WTC11 (cell line): ENCODE results near the gene LETM1. TPM values are rescaled to one million over a fixed set of nuclear protein-coding genes. Genes with fewer than 3 reads are reported as not detected.

Source experiments
- ATAC-seq: fragments of 200-7000 bp; cut with Tn5 transposase; 2 replicates; pipeline ENCODE4 v1.10.0; 2021; ENCODE audit warnings: mild to moderate bottlenecking, moderate library complexity
- CTCF ChIA-PET: fragments of 300-600 bp; sonication (Branson Sonifier 250); formaldehyde crosslinking; loops from one replicate; lab custom pipeline; 2021; ENCODE audit warnings: antibody characterized with exemption; lab: Charles Lee
- POLR2A ChIA-PET: fragments of 350-600 bp; sonication (Branson Sonifier 250); formaldehyde crosslinking; loops from one replicate; lab custom pipeline; 2021; ENCODE audit warnings: antibody characterized with exemption; lab: Charles Lee
- DNase-seq: peaks from one replicate; pipeline ENCODE4 v3.0.0; 2021; ENCODE audit warnings: low spot score
- H3K27ac Mint-ChIP-seq: 2 replicates; pipeline ENCODE4 v1.8.0; 2021; ENCODE audit warnings: mixed read lengths
- H3K27me3 Mint-ChIP-seq: 2 replicates; pipeline ENCODE4 v1.8.0; 2021; ENCODE audit warnings: low read depth, mild to moderate bottlenecking, moderate library complexity, mixed read lengths
- H3K36me3 Mint-ChIP-seq: 2 replicates; pipeline ENCODE4 v1.8.0; 2021; ENCODE audit warnings: mixed read lengths
- H3K4me1 Mint-ChIP-seq: 2 replicates; pipeline ENCODE4 v1.8.0; 2022; ENCODE audit warnings: mixed read lengths
- H3K4me3 Mint-ChIP-seq: 2 replicates; pipeline ENCODE4 v1.8.0; 2021; ENCODE audit warnings: mild to moderate bottlenecking, moderate library complexity, mixed read lengths
- H3K9me3 Mint-ChIP-seq: 2 replicates; pipeline ENCODE4 v1.8.0; 2021; ENCODE audit warnings: mixed read lengths
- ATF2 ChIP-seq: sonication (generic); formaldehyde crosslinking; IDR thresholded peaks from 2 replicates; pipeline ENCODE4 v1.8.1; 2022; ENCODE audit warnings: low read depth, missing genetic modification reagents, borderline replicate concordance
- CDX4 ChIP-seq: fragments of 250-450 bp; sonication (Bioruptor Pico); IDR thresholded peaks from 2 replicates; pipeline ENCODE4 v1.9.0; 2021; ENCODE audit warnings: moderate library complexity, mild to moderate bottlenecking, inconsistent platforms, borderline replicate concordance
- CREB1 ChIP-seq: sonication (generic); formaldehyde crosslinking; IDR thresholded peaks from 2 replicates; pipeline ENCODE4 v1.8.0; 2023; ENCODE audit warnings: mild to moderate bottlenecking, missing genetic modification reagents
- E2F4 ChIP-seq: sonication (generic); formaldehyde crosslinking; IDR thresholded peaks from 2 replicates; pipeline ENCODE4 v1.8.1; 2022; ENCODE audit warnings: low read depth, mild to moderate bottlenecking, moderate library complexity, missing genetic modification reagents, borderline replicate concordance
- ETV6 ChIP-seq: sonication (generic); formaldehyde crosslinking; IDR thresholded peaks from 2 replicates; pipeline ENCODE4 v1.8.1; 2022; ENCODE audit warnings: mild to moderate bottlenecking, missing genetic modification reagents
- JUN ChIP-seq: sonication (generic); formaldehyde crosslinking; IDR thresholded peaks from 2 replicates; pipeline ENCODE4 v1.8.0; 2023; ENCODE audit warnings: mild to moderate bottlenecking, missing genetic modification reagents
- SMAD3 ChIP-seq: sonication (generic); formaldehyde crosslinking; IDR thresholded peaks from 2 replicates; pipeline ENCODE4 v1.8.0; 2022; ENCODE audit warnings: missing genetic modification reagents, mild to moderate bottlenecking, borderline replicate concordance
- SP1 ChIP-seq: sonication (generic); formaldehyde crosslinking; conservative IDR thresholded peaks from 2 replicates; pipeline ENCODE4 v1.8.1; 2022; ENCODE audit warnings: missing genetic modification reagents
- TEAD4 ChIP-seq: sonication (generic); formaldehyde crosslinking; IDR thresholded peaks from 2 replicates; pipeline ENCODE4 v1.8.0; 2022; ENCODE audit warnings: mild to moderate bottlenecking, missing genetic modification reagents
- USF1 ChIP-seq: sonication (generic); formaldehyde crosslinking; IDR thresholded peaks from 2 replicates; pipeline ENCODE4 v1.8.0; 2022; ENCODE audit warnings: mild to moderate bottlenecking, missing genetic modification reagents
- USF2 ChIP-seq: sonication (generic); formaldehyde crosslinking; IDR thresholded peaks from 2 replicates; pipeline ENCODE4 v1.8.1; 2023; ENCODE audit warnings: mild to moderate bottlenecking, missing genetic modification reagents, moderate library complexity
- ZMAT4 ChIP-seq: fragments of 250-450 bp; sonication (Bioruptor Pico); IDR thresholded peaks from 2 replicates; pipeline ENCODE4 v1.9.0; 2021; ENCODE audit warnings: mild to moderate bottlenecking
- ZNF121 ChIP-seq: sonication (generic); formaldehyde crosslinking; IDR thresholded peaks from 2 replicates; pipeline ENCODE4 v1.8.0; 2023; ENCODE audit warnings: missing genetic modification reagents
- ZNF263 ChIP-seq: sonication (generic); formaldehyde crosslinking; IDR thresholded peaks from 2 replicates; pipeline ENCODE4 v1.8.1; 2022; ENCODE audit warnings: low read depth, mild to moderate bottlenecking, moderate library complexity, missing genetic modification reagents
- ZNF416 ChIP-seq: fragments of 250-450 bp; sonication (Bioruptor Pico); IDR thresholded peaks from 2 replicates; pipeline ENCODE4 v1.9.0; 2021; ENCODE audit warnings: mild to moderate bottlenecking, inconsistent platforms
- ZNF671 ChIP-seq: fragments of 250-450 bp; sonication (Bioruptor Pico); IDR thresholded peaks from 2 replicates; pipeline ENCODE4 v1.8.0; 2021; ENCODE audit warnings: mild to moderate bottlenecking
- total RNA-seq: library from RNA; stranded (reverse); gene quantifications from 3 replicates; pipeline ENCODE4 v1.2.3, GENCODE V29; 2021

The LETM1 gene
- total RNA-seq, 1 experiment from 2014 or later: 66.7 TPM

- H3K4me1 Mint-ChIP-seq: peaks cover 6% of the 10 kb centered on the region
- POLR2A ChIA-PET: no interaction called here
- H3K4me3 Mint-ChIP-seq: no peak overlapping the region
- H3K27ac Mint-ChIP-seq: no peak overlapping the region
- CTCF ChIA-PET: interaction anchor here (0.9 to 2.0 kb wide), 2 partner anchors 8 to 10 kb away, joined by 3 to 5 read pairs; no protein-coding TSS in a partner anchor
- ATAC-seq (no peak), DNase-seq (no peak)
- H3K36me3 Mint-ChIP-seq: peaks cover 48% of the 10 kb centered on the region
- no peak for TF ChIP-seq ZNF416 (CRISPR knock-in tag)
- TF ChIP-seq ZNF121 (CRISPR knock-in tag): peak; percentile 31; the same call in 1 of the 2 replicates
- H3K27me3 Mint-ChIP-seq: no peaks in the 10 kb centered on the region
- no peaks in the 10 kb centered on the region for H3K9me3 Mint-ChIP-seq
Observed at GRCh38 chr4:1902243-1902642, 46.3 kb upstream of the LETM1 start.

- H3K27me3 Mint-ChIP-seq: no peaks in the 10 kb centered on the region
- POLR2A ChIA-PET: no interaction called here
- H3K27ac Mint-ChIP-seq: no peak overlapping the region
- H3K4me3 Mint-ChIP-seq: no peak overlapping the region
- peak; percentile 46; the same call in 1 of the 2 replicates for TF ChIP-seq USF2 (CRISPR knock-in tag)
- no peak for TF ChIP-seq ZNF263 (CRISPR knock-in tag)
- no peaks in the 10 kb centered on the region for H3K9me3 Mint-ChIP-seq
- peaks cover 42% of the 10 kb centered on the region for H3K36me3 Mint-ChIP-seq
- ATAC-seq (no peak), DNase-seq (no peak)
- peaks cover 6% of the 10 kb centered on the region for H3K4me1 Mint-ChIP-seq
- CTCF ChIA-PET: interaction anchor here (1.0 to 2.9 kb wide), 3 partner anchors 9 to 208 kb away, joined by 3 to 23 read pairs (median 5); no protein-coding TSS in a partner anchor
Observed at GRCh38 chr4:1901127-1901526, 45.2 kb upstream of the LETM1 start.

- no peak overlapping the region for H3K4me3 Mint-ChIP-seq
- TF ChIP-seq JUN (CRISPR knock-in tag) (no peak), TEAD4 (CRISPR knock-in tag) (no peak), CREB1 (CRISPR knock-in tag) (no peak), SMAD3 (CRISPR knock-in tag) (no peak), CDX4 (CRISPR knock-in tag) (no peak), E2F4 (no peak), USF1 (no peak)
- ATAC-seq (no peak), DNase-seq (no peak)
- no peaks in the 10 kb centered on the region for H3K9me3 Mint-ChIP-seq
- POLR2A ChIA-PET: no interaction called here
- H3K4me1 Mint-ChIP-seq: peaks cover 6% of the 10 kb centered on the region
- CTCF ChIA-PET: interaction anchor here (1.0 to 2.9 kb wide), 6 partner anchors 10 to 207 kb away, joined by 3 to 23 read pairs (median 6); no protein-coding TSS in a partner anchor
- H3K36me3 Mint-ChIP-seq: peaks cover 42% of the 10 kb centered on the region
- no peaks in the 10 kb centered on the region for H3K27me3 Mint-ChIP-seq
- H3K27ac Mint-ChIP-seq: no peak overlapping the region
Observed at GRCh38 chr4:1900624-1901023, 44.7 kb upstream of the LETM1 start.

- H3K9me3 Mint-ChIP-seq: no peaks in the 10 kb centered on the region
- ATAC-seq (no peak), DNase-seq (no peak)
- no peak overlapping the region for H3K4me3 Mint-ChIP-seq
- CTCF ChIA-PET: interaction anchor here (0.6 to 2.9 kb wide), 17 partner anchors 9 to 220 kb away, joined by 3 to 23 read pairs (median 5); no protein-coding TSS in a partner anchor
- H3K27me3 Mint-ChIP-seq: no peaks in the 10 kb centered on the region
- H3K27ac Mint-ChIP-seq: no peak overlapping the region
- H3K4me1 Mint-ChIP-seq: peaks cover 6% of the 10 kb centered on the region
- TF ChIP-seq SP1 (CRISPR knock-in tag) (no peak), ETV6 (CRISPR knock-in tag) (no peak), ZNF671 (no peak), ZMAT4 (CRISPR knock-in tag) (no peak), ATF2 (no peak), TEAD4 (CRISPR knock-in tag) (no peak), SMAD3 (CRISPR knock-in tag) (no peak)
- TF ChIP-seq, all 79 proteins: peak for 0
- POLR2A ChIA-PET: no interaction called here
- peaks cover 39% of the 10 kb centered on the region for H3K36me3 Mint-ChIP-seq
Observed at GRCh38 chr4:1900087-1900433, 44.1 kb upstream of the LETM1 start.
